ENCODE measurements around the gene BMI1. TPM values are rescaled to one million over a fixed set of nuclear protein-coding genes. Genes with fewer than 3 reads are reported as not detected.
"Not testable (repeated sequence)": the region's sequence is repeated elsewhere in the genome, so short reads cannot be mapped to it uniquely, and the experiment has no call there.

The BMI1 gene
- total and polyA plus RNA-seq, 12 donors, result 15.0 to 44.1 (median 32.0) TPM

DNA sequence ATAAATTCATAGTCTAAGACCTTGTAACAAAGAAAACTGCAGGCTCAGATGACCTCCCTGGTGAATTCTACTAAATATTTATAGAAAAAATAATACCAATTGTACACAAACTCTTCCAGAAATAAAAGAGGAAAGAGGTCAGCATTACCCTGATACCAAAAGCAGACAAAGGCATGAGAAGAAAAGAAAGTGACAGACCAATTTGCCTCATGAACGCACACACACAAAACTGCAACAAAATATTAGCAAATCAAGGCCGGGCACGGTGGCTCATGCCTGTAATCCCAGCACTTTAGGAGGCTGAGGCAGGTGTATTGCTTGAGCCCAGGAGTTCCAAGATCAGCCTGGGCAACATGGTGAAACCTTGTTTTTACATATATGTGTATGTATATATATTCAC lies 17.4 kb upstream of the BMI1 start:
- no peak for ATAC-seq
- no peak overlapping the region for H3K4me3 ChIP-seq
- H3K27me3 ChIP-seq, result no peaks in the 10 kb centered on the region
- WGBS, 2 donors, result 91 to 96% methylated on average over 3 of the region's 3 CpGs
- no peaks in the 10 kb centered on the region for H3K36me3 ChIP-seq
- no peaks in the 10 kb centered on the region for H3K4me1 ChIP-seq
- no peaks in the 10 kb centered on the region for H3K9me3 ChIP-seq
- no peak for DNase-seq
- intact Hi-C loops (cut with DNase I), result loop anchor here in 1 of 10 donors (10.0 kb wide), 1 partner anchor 69 kb away; no protein-coding TSS in a partner anchor
- no peak overlapping the region for H3K27ac ChIP-seq
- TF ChIP-seq CTCF (IDR thresholded peaks at IDR 0.05), result no peak

GRCh38 chr10:22305721-22306120 lies 15.2 kb upstream of the BMI1 start:
- 83 to 86% methylated on average over 2 of the region's 2 CpGs for WGBS, 2 donors
- Histone ChIP-seq H3K4me1 (no peaks in the 10 kb centered on the region), H3K36me3 (no peaks in the 10 kb centered on the region), H3K9me3 (no peaks in the 10 kb centered on the region), H3K27me3 (no peaks in the 10 kb centered on the region), H3K27ac (no peak overlapping the region), H3K4me3 (no peak overlapping the region)
- intact Hi-C loops (cut with DNase I), result loop anchor here in 1 of 10 donors (10.0 kb wide), 1 partner anchor 71 kb away; no protein-coding TSS in a partner anchor
- ATAC-seq (no peak), DNase-seq (no peak)
- TF ChIP-seq CTCF (IDR thresholded peaks at IDR 0.05), result no peak

DNA sequence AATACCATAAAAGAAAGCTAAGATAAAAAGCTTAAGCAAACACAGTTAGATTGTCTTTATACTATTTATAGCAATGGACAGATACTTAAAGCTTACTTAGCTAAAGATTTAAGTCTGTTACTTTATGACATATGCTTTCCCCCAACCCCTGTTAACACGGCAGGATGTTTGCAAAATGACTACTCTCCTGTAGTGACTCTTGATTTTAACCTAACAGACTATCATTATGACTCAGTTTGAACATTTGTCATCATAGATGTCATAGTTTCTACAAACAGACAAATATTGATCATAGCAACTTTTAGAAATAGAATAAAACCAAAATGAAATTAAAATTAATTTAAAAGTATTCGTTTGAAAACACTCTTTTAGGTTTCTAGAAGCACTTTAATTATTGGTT lies 12.5 kb upstream of the BMI1 start:
- Histone ChIP-seq H3K9me3 (no peaks in the 10 kb centered on the region), H3K27ac (no peak overlapping the region), H3K4me1 (no peaks in the 10 kb centered on the region), H3K27me3 (no peaks in the 10 kb centered on the region), H3K4me3 (no peak overlapping the region), H3K36me3 (no peaks in the 10 kb centered on the region)
- DNase-seq (no peak), ATAC-seq (no peak)
- WGBS, 2 donors, result 91 to 92% methylated on average over 2 of the region's 2 CpGs
- intact Hi-C loops (cut with DNase I), result loop anchor here in 1 of 10 donors (10.0 kb wide), 1 partner anchor 74 kb away; no protein-coding TSS in a partner anchor
- TF ChIP-seq CTCF (IDR thresholded peaks at IDR 0.05), result no peak

DNA sequence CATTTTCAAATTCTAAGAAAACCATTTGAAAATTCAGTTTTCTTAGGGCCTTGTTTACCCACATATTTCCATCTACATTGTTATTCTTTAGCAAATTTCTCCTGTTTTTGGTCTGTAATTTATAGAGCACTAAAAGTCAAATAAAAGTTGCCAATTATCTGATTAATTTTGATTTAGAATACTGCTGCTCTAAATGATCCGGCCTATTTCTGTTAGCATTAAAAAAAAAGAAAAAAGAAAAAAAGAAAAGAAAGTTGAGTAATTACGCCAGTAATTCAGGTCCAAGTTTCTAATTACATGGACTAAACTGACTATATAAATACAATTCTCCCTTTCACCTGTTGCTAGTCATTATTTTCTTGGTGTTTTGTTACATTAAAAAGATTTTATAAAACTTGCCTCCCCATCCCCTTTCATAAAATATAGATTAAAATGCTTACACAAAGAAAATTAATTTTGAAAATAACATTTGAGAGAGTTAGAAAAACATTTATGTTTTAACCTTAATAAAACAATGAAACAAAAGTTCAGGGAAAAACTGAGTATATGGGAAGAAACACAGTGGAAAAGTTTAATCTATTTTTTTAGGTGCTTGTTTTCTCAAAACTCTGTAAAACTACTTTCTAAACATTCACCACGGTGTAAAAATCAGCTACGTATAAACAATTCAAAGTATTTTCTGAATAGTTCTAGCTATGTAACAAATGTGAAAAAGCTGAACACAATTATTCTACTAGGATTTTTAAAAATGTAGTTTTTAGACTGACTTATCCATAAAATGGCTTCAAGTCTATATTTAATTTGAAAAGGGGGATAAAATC lies 11.5 kb upstream of the BMI1 start:
- no peaks in the 10 kb centered on the region for H3K36me3 ChIP-seq
- WGBS, 2 donors, result 98 to 99% methylated on average over 4 of the region's 4 CpGs
- H3K27ac ChIP-seq, result no peak overlapping the region
- TF ChIP-seq CTCF (IDR thresholded peaks at IDR 0.05), result no peak
- no peaks in the 10 kb centered on the region for H3K9me3 ChIP-seq
- no peak for DNase-seq
- no peak overlapping the region for H3K4me3 ChIP-seq
- intact Hi-C loops (cut with DNase I), result loop anchor here in 1 of 10 donors (10.0 kb wide), 1 partner anchor 75 kb away; no protein-coding TSS in a partner anchor
- H3K4me1 ChIP-seq, result no peaks in the 10 kb centered on the region
- no peaks in the 10 kb centered on the region for H3K27me3 ChIP-seq
- ATAC-seq, result no peak

DNA sequence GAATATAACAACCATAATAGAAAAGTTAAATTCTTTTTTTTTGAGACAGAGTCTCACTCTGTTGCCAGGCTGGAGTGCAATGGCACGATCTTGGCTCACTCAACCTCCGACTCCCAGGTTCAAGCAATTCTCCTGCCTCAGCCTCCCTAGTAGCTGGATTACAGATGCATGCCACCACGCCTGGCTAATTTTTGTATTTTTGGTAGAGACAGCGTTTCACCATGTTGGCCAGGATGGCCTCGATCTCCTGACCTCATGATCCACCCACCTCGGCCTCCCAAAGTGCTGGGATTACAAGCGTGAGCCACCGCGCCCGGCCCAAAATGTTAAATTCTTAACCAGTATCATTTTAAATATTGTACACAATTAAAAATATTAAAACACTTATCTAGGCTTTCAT lies 10.9 kb upstream of the BMI1 start:
- not testable (repeated sequence) for H3K4me3 ChIP-seq, H3K9me3 ChIP-seq, H3K4me1 ChIP-seq, H3K27me3 ChIP-seq, H3K27ac ChIP-seq, DNase-seq, ATAC-seq, H3K36me3 ChIP-seq
- intact Hi-C loops (cut with DNase I), result loop anchor here in 4 of 10 donors (5.0 to 10.0 kb wide), 3 partner anchors 55 to 305 kb away; partner anchors contain the start of gene DNAJC1 (in 1 of the 4)
- 97 to 98% methylated on average over 10 of the region's 10 CpGs for WGBS, 2 donors

All from heart right ventricle (tissue), 16 donors.